ENCODE results near the gene USP13.

DNA sequence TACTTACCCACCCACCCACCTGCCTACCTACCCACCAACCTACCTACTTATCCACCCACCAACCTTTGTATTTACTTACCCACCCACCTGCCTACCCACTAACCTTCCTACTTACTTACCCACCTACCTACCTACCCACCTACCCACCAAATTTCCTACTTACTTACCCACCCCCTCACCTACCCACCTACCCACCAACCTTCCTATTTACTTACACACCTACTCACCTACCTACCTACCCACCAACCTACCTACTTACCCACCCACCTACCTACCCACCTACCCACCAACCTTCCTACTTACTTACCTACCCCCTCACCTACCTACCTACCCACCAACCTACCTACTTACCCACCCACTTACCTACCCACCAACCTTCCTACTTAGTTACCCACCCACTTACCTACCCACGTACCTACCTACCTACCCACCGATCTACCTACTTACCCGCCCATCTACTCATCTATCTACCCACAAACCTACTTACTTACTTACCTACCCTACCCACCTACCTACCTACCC is 179.6 kb downstream of the USP13 start:
- TF ChIP-seq, protein P1, sequence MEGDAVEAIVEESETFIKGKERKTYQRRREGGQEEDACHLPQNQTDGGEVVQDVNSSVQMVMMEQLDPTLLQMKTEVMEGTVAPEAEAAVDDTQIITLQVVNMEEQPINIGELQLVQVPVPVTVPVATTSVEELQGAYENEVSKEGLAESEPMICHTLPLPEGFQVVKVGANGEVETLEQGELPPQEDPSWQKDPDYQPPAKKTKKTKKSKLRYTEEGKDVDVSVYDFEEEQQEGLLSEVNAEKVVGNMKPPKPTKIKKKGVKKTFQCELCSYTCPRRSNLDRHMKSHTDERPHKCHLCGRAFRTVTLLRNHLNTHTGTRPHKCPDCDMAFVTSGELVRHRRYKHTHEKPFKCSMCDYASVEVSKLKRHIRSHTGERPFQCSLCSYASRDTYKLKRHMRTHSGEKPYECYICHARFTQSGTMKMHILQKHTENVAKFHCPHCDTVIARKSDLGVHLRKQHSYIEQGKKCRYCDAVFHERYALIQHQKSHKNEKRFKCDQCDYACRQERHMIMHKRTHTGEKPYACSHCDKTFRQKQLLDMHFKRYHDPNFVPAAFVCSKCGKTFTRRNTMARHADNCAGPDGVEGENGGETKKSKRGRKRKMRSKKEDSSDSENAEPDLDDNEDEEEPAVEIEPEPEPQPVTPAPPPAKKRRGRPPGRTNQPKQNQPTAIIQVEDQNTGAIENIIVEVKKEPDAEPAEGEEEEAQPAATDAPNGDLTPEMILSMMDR (IDR thresholded peaks at IDR 0.05) = no peak
- no peak for TF ChIP-seq POLR2A (IDR thresholded peaks at IDR 0.05)
